H9 (cell line): ENCODE results near the gene TMEM95. TPM values are rescaled to one million over a fixed set of nuclear protein-coding genes. Genes with fewer than 3 reads are reported as not detected.

Experiments used
- DNase-seq: peaks from one replicate; pipeline ENCODE4 v3.0.0-alpha.2; 2017
- H2AFZ ChIP-seq: one replicate; pipeline ENCODE4 v1.6.1; 2013; ENCODE audit warnings: mild to moderate bottlenecking, low read length, control low read depth, moderate library complexity
- H2AK5ac ChIP-seq: 2 replicates; pipeline ENCODE4 v1.6.1; 2013; ENCODE audit warnings: low read length, control low read depth, mixed read lengths; ENCODE audit not compliant: insufficient read length
- H2BK120ac ChIP-seq: one replicate; pipeline ENCODE4 v1.6.1; 2013; ENCODE audit warnings: low read depth, mild to moderate bottlenecking, low read length, control low read depth, inconsistent platforms; ENCODE audit not compliant: poor library complexity, severe bottlenecking
- H2BK12ac ChIP-seq: 2 replicates; pipeline ENCODE4 v1.6.1; 2013; ENCODE audit warnings: low read length, control low read depth, mixed read lengths, low read depth; ENCODE audit not compliant: insufficient read length
- H2BK15ac ChIP-seq: 2 replicates; pipeline ENCODE4 v1.6.1; 2013; ENCODE audit warnings: low read depth, low read length, control low read depth
- H2BK20ac ChIP-seq: one replicate; pipeline ENCODE4 v1.6.1; 2013; ENCODE audit warnings: low read depth, mild to moderate bottlenecking, low read length, control low read depth, inconsistent platforms; ENCODE audit not compliant: poor library complexity, severe bottlenecking
- H2BK5ac ChIP-seq: 2 replicates; pipeline ENCODE4 v1.6.1; 2013; ENCODE audit warnings: low read length, control low read depth, mixed read lengths; ENCODE audit not compliant: insufficient read length
- H3K14ac ChIP-seq: 2 replicates; pipeline ENCODE4 v1.6.1; 2013; ENCODE audit warnings: low read length, control low read depth; ENCODE audit not compliant: insufficient read depth
- H3K18ac ChIP-seq: 2 replicates; pipeline ENCODE4 v1.6.1; 2013; ENCODE audit warnings: low read depth, mild to moderate bottlenecking, mixed read lengths, low read length, control low read depth; ENCODE audit not compliant: insufficient read length
- H3K23ac ChIP-seq: 2 replicates; pipeline ENCODE4 v1.6.1; 2013; ENCODE audit warnings: low read length, control low read depth, mixed read lengths, low read depth; ENCODE audit not compliant: insufficient read length
- H3K23me2 ChIP-seq: 2 replicates; pipeline ENCODE4 v1.6.1; 2013; ENCODE audit warnings: low read depth, mild to moderate bottlenecking, mixed read lengths, low read length, control low read depth; ENCODE audit not compliant: insufficient read length, poor library complexity, severe bottlenecking
- H3K27ac ChIP-seq: 2 replicates; pipeline ENCODE4 v1.5.1; 2013; ENCODE audit warnings: low read length, control low read depth, mixed read lengths, low read depth; ENCODE audit not compliant: insufficient read length
- H3K27me3 ChIP-seq: 2 replicates; pipeline ENCODE4 v1.6.1; 2013; ENCODE audit warnings: low read length, control low read depth, inconsistent platforms; ENCODE audit not compliant: insufficient read depth
- H3K4ac ChIP-seq: 2 replicates; pipeline ENCODE4 v1.6.1; 2013; ENCODE audit warnings: low read depth, mild to moderate bottlenecking, control low read depth, inconsistent platforms, low read length, moderate library complexity
- H3K4me1 ChIP-seq: 2 replicates; pipeline ENCODE4 v1.6.1; 2013; ENCODE audit warnings: low read length, control low read depth, inconsistent platforms; ENCODE audit not compliant: insufficient read depth
- H3K4me2 ChIP-seq: 2 replicates; pipeline ENCODE4 v1.6.1; 2013; ENCODE audit warnings: low read length, control low read depth, mixed read lengths; ENCODE audit not compliant: insufficient read length, insufficient read depth
- H3K56ac ChIP-seq: 2 replicates; pipeline ENCODE4 v1.6.1; 2013; ENCODE audit warnings: low read depth, mild to moderate bottlenecking, mixed read lengths, low read length, control low read depth; ENCODE audit not compliant: insufficient read length
- H3K79me1 ChIP-seq: 2 replicates; pipeline ENCODE4 v1.6.1; 2013; ENCODE audit warnings: low read depth, mild to moderate bottlenecking, moderate library complexity, low read length, control low read depth, inconsistent platforms; ENCODE audit not compliant: insufficient read depth, poor library complexity, severe bottlenecking
- H3K79me2 ChIP-seq: 2 replicates; pipeline ENCODE4 v1.6.1; 2013; ENCODE audit warnings: low read length, control low read depth, inconsistent platforms; ENCODE audit not compliant: insufficient read depth
- H3K9ac ChIP-seq: 2 replicates; pipeline ENCODE4 v1.6.1; 2013; ENCODE audit warnings: low read length, control low read depth, mixed read lengths; ENCODE audit not compliant: insufficient read length; ENCODE audit errors: extremely low read depth
- H3K9me3 ChIP-seq: one replicate; pipeline ENCODE4 v1.6.1; 2013; ENCODE audit warnings: low read depth, low read length, inconsistent platforms; ENCODE audit not compliant: control insufficient read depth
- H3T11ph ChIP-seq: one replicate; pipeline ENCODE4 v1.6.1; 2013; ENCODE audit warnings: mild to moderate bottlenecking, low read length, control low read depth, inconsistent platforms
- H4K20me1 ChIP-seq: one replicate; pipeline ENCODE4 v1.6.1; 2013; ENCODE audit not compliant: control insufficient read depth, insufficient read length, insufficient read depth
- H4K5ac ChIP-seq: 2 replicates; pipeline ENCODE4 v1.6.1; 2013; ENCODE audit warnings: low read depth, mild to moderate bottlenecking, mixed read lengths, low read length, control low read depth; ENCODE audit not compliant: insufficient read length
- H4K8ac ChIP-seq: replicated peaks from 2 replicates; pipeline ENCODE4 v1.6.1; 2013; ENCODE audit warnings: low read length, control low read depth, mixed read lengths, low read depth; ENCODE audit not compliant: insufficient read length
- H4K91ac ChIP-seq: 2 replicates; pipeline ENCODE4 v1.6.1; 2013; ENCODE audit warnings: low read depth, mild to moderate bottlenecking, moderate library complexity, mixed read lengths, low read length, control low read depth; ENCODE audit not compliant: insufficient read length
- H3K27ac Mint-ChIP-seq, 3 experiments: 2 replicates in 2 of 3; 3 replicates in 1 of 3; pipeline ENCODE4 v1.8.0; 2020 to 2021; ENCODE audit warnings: mixed read lengths in 3 of 3, mild to moderate bottlenecking in 1 of 3, moderate library complexity in 1 of 3
- H3K27me3 Mint-ChIP-seq: 2 replicates; pipeline ENCODE4 v1.8.0; 2021; ENCODE audit warnings: low read depth, mild to moderate bottlenecking, moderate library complexity, mixed read lengths
- H3K36me3 Mint-ChIP-seq, 3 experiments: 2 replicates in 2 of 3; 3 replicates in 1 of 3; pipeline ENCODE4 v1.8.0; 2020 to 2021; ENCODE audit warnings: low read depth in 3 of 3, mixed read lengths in 3 of 3; ENCODE audit not compliant: insufficient read depth in 1 of 3
- H3K4me1 Mint-ChIP-seq, 2 experiments: 2 replicates each; pipeline ENCODE4 v1.8.0; 2020; ENCODE audit warnings: mixed read lengths in 2 of 2
- H3K4me3 Mint-ChIP-seq, 2 experiments: 2 replicates in 1 of 2; 3 replicates in 1 of 2; pipeline ENCODE4 v1.8.0; 2020 to 2021; ENCODE audit warnings: mild to moderate bottlenecking in 2 of 2, mixed read lengths in 2 of 2, moderate library complexity in 1 of 2
- H3K9me3 Mint-ChIP-seq, 2 experiments: 2 replicates in 1 of 2; 3 replicates in 1 of 2; pipeline ENCODE4 v1.8.0; 2020; ENCODE audit warnings: mild to moderate bottlenecking in 2 of 2, mixed read lengths in 2 of 2, moderate library complexity in 1 of 2
- CTCF ChIP-seq: fragments of 200-600 bp; sonication (generic); conservative IDR thresholded peaks from 3 replicates; pipeline ENCODE4 v1.8.0; 2021; ENCODE audit warnings: antibody characterized with exemption, mild to moderate bottlenecking
- WGBS: extraction: QIAGEN DNeasy Blood & Tissue Kit; methylation state at CpG from one replicate; pipeline ENCODE4 v1.1.7; 2013; ENCODE audit warnings: missing lambda C conversion rate, low lambda C conversion rate, mixed read lengths; ENCODE audit not compliant: insufficient read length; ENCODE audit errors: extremely low coverage; 5-methylcytosine and 5-hydroxymethylcytosine counted together
- total RNA-seq: library from RNA; stranded (reverse); gene quantifications from 2 replicates; pipeline ENCODE4 v1.2.1, GENCODE V29; 2021

The TMEM95 gene
- total RNA-seq, 1 experiment from 2014 or later, result not detected

GRCh38 chr17:7309628-7310027 lies 45.3 kb upstream of the TMEM95 start:
- Mint-ChIP-seq H3K9me3 (peaks cover 0 to 3% of the 10 kb centered on the region in 2 experiments; a peak in 1 of 5 replicates), H3K27me3 (no peaks in the 10 kb centered on the region; the same call in none of the 2 replicates), H3K4me3 (peak overlapping the region; percentile 93 to 94), H3K36me3 (peaks cover 47 to 63% (median 56%) of the 10 kb centered on the region in 3 experiments), H3K4me1 (peaks cover 35 to 41% of the 10 kb centered on the region in 2 experiments), H3K27ac (peak overlapping the region; percentile 9 to 94 (median 34); a peak in 2 of 7 replicates)
- Histone ChIP-seq H2BK12ac (no peak overlapping the region), H2BK120ac (no peak overlapping the region), H2AFZ (no peak overlapping the region), H2BK15ac (no peak overlapping the region), H3K4me1 (peaks cover 2% of the 10 kb centered on the region; the same call in 1 of the 2 replicates), H3K9ac (no peak overlapping the region), H4K5ac (no peak overlapping the region), H3K56ac (no peak overlapping the region), H4K8ac (no peak overlapping the region), H3K4ac (no peak overlapping the region), H3T11ph (no peak overlapping the region), H2BK20ac (no peak overlapping the region), H3K23me2 (peaks cover 11% of the 10 kb centered on the region), H3K79me1 (no peaks in the 10 kb centered on the region), H3K9me3 (no peaks in the 10 kb centered on the region), H3K23ac (no peak overlapping the region), H2AK5ac (no peak overlapping the region), H2BK5ac (no peak overlapping the region), H3K79me2 (peaks cover 21% of the 10 kb centered on the region), H4K91ac (no peak overlapping the region), H3K18ac (no peak overlapping the region), H3K27ac (no peak overlapping the region), H3K14ac (no peak overlapping the region), H3K4me2 (peak overlapping the region; percentile 81), H4K20me1 (no peaks in the 10 kb centered on the region), H3K27me3 (no peaks in the 10 kb centered on the region)
- no peak for DNase-seq
- no CpG with 5 or more reads among the region's 12 CpGs for WGBS
- TF ChIP-seq CTCF, result no peak
